Neural cell (in vitro differentiated cells): ENCODE results near the gene TMEM14B.

ENCODE experiments used
- CTCF ChIP-seq: fragments of 450-650 bp; IDR thresholded peaks from 2 replicates; pipeline ENCODE4 v1.5.1; 2014; ENCODE audit warnings: antibody characterized with exemption, mild to moderate bottlenecking, moderate library complexity; ENCODE audit not compliant: poor library complexity, severe bottlenecking
- EP300 ChIP-seq: fragments of 450-650 bp; conservative IDR thresholded peaks from 2 replicates; pipeline ENCODE4 v1.6.1; 2014; ENCODE audit warnings: antibody characterized with exemption, mild to moderate bottlenecking, moderate library complexity; ENCODE audit not compliant: poor library complexity, severe bottlenecking

- TF ChIP-seq CTCF (no peak), EP300 (no peak)
Measured at GRCh38 chr6:10721850-10722569, 25.6 kb upstream of the TMEM14B start.
